H1 (cell line): Measurements from ENCODE around the gene CAPN14. TPM values are rescaled to one million over a fixed set of nuclear protein-coding genes. Genes with fewer than 3 reads are reported as not detected.
A peak's percentile ranks its signal among the peaks of the same experiment; 100 is the strongest.

Experiments used
- CTCF ChIA-PET: fragments of 300-600 bp; sonication (Branson Sonifier 250); formaldehyde crosslinking; loops from one replicate; lab custom pipeline; 2021; ENCODE audit not compliant: partially characterized antibody; lab: Charles Lee
- POLR2A ChIA-PET: fragments of 300-600 bp; sonication (Branson Sonifier 250); formaldehyde crosslinking; loops from one replicate; lab custom pipeline; 2021; ENCODE audit warnings: inconsistent platforms; ENCODE audit not compliant: partially characterized antibody; lab: Charles Lee
- DNase-seq, 2 experiments: peaks; one replicate each; pipeline versions ENCODE4 v3.0.0 to v3.0.0-alpha.2; 2010 to 2022; ENCODE audit warnings: low spot score in 2 of 2, low read depth in 1 of 2, mixed read lengths in 1 of 2
- FAIRE-seq: peaks from 2 replicates; lab custom pipeline; 2011; peaks lifted over from hg19 to GRCh38; lab: Jason Lieb, UNC
- H2AFZ ChIP-seq: 2 replicates; pipeline ENCODE4 v1.8.1; 2012; ENCODE audit warnings: low read length, inconsistent platforms
- H2AK5ac ChIP-seq: 2 replicates; pipeline ENCODE4 v1.6.1; 2013; ENCODE audit warnings: low read depth, low read length
- H2BK120ac ChIP-seq: replicated peaks from 2 replicates; pipeline ENCODE3; 2013; ENCODE audit warnings: low read depth, low read length, inconsistent platforms
- H2BK12ac ChIP-seq: 2 replicates; pipeline ENCODE4 v1.6.1; 2013; ENCODE audit warnings: low read depth, low read length
- H2BK15ac ChIP-seq: 2 replicates; pipeline ENCODE4 v1.6.1; 2013; ENCODE audit warnings: low read length
- H2BK20ac ChIP-seq: 2 replicates; pipeline ENCODE4 v1.6.1; 2013; ENCODE audit warnings: low read length
- H2BK5ac ChIP-seq: 2 replicates; pipeline ENCODE4 v1.6.1; 2013; ENCODE audit warnings: low read depth, low read length
- H3K14ac ChIP-seq: 2 replicates; pipeline ENCODE4 v1.6.1; 2013; ENCODE audit warnings: inconsistent platforms; ENCODE audit not compliant: insufficient read length
- H3K18ac ChIP-seq: 2 replicates; pipeline ENCODE4 v1.6.1; 2013; ENCODE audit warnings: low read length; ENCODE audit errors: extremely low read depth
- H3K23ac ChIP-seq: 2 replicates; pipeline ENCODE4 v1.6.1; 2013; ENCODE audit warnings: inconsistent platforms; ENCODE audit not compliant: insufficient read length
- H3K23me2 ChIP-seq: 2 replicates; pipeline ENCODE4 v1.6.1; 2013; ENCODE audit warnings: low read depth, low read length
- H3K27ac ChIP-seq: 2 replicates; pipeline ENCODE4 v1.6.1; 2011; ENCODE audit warnings: low read depth, low read length, inconsistent platforms
- H3K27me3 ChIP-seq, 4 experiments: replicated peaks in 1 of 4; 1 replicate in 1 of 4; 2 replicates in 3 of 4; pipeline versions ENCODE4 v1.6.1 to v1.8.1; 2011 to 2013; ENCODE audit warnings: low read length in 3 of 4, mild to moderate bottlenecking in 3 of 4, inconsistent platforms in 2 of 4, mixed read lengths in 2 of 4, moderate library complexity in 1 of 4; ENCODE audit not compliant: control insufficient read depth in 3 of 4, insufficient read depth in 3 of 4; ENCODE audit errors: extremely low read depth in 1 of 4
- H3K36me3 ChIP-seq, 4 experiments: 2 replicates each; pipeline versions ENCODE4 v1.6.1 to v1.8.1; 2011 to 2013; ENCODE audit warnings: mild to moderate bottlenecking in 4 of 4, low read length in 3 of 4, moderate library complexity in 2 of 4, control low read depth in 1 of 4, inconsistent platforms in 1 of 4; ENCODE audit not compliant: insufficient read depth in 4 of 4, control insufficient read depth in 2 of 4
- H3K4ac ChIP-seq: replicated peaks from 2 replicates; pipeline ENCODE3; 2013; ENCODE audit warnings: low read length, low read depth, mixed read lengths, inconsistent platforms; ENCODE audit not compliant: insufficient read length
- H3K4me1 ChIP-seq, 4 experiments: replicated peaks in 1 of 4; 1 replicate in 1 of 4; 2 replicates in 3 of 4; pipeline versions ENCODE4 v1.6.1 to v1.8.1; 2011 to 2013; ENCODE audit warnings: low read length in 3 of 4, inconsistent platforms in 2 of 4, mixed read lengths in 1 of 4; ENCODE audit not compliant: insufficient read depth in 4 of 4, control insufficient read depth in 3 of 4
- H3K4me2 ChIP-seq, 2 experiments: 2 replicates each; pipeline versions ENCODE4 v1.6.1 to v1.8.1; 2011 to 2013; ENCODE audit warnings: low read depth in 2 of 2, low read length in 2 of 2, control low read depth in 1 of 2, inconsistent platforms in 1 of 2, mild to moderate bottlenecking in 1 of 2; ENCODE audit not compliant: insufficient read depth in 1 of 2
- H3K4me3 ChIP-seq, 4 experiments: fragments of 200-600, 300-600 bp in 1 of 4; sonication (generic), shearing (Covaris generic), sonication (Bioruptor Twin) in 1 of 4; 2 replicates each; pipeline versions ENCODE4 v1.5.1 to v1.8.1; 2011 to 2016; ENCODE audit warnings: low read length in 4 of 4, low read depth in 3 of 4, control low read depth in 2 of 4, inconsistent platforms in 2 of 4, mild to moderate bottlenecking in 2 of 4, mixed read lengths in 1 of 4, moderate library complexity in 1 of 4; ENCODE audit not compliant: insufficient read depth in 2 of 4; ENCODE audit errors: extremely low read depth in 1 of 4
- H3K56ac ChIP-seq: replicated peaks from 2 replicates; pipeline ENCODE3; 2013; ENCODE audit warnings: low read depth, mild to moderate bottlenecking, mixed read lengths, low read length, inconsistent platforms; ENCODE audit not compliant: insufficient read length
- H3K79me1 ChIP-seq: 2 replicates; pipeline ENCODE4 v1.6.1; 2013; ENCODE audit warnings: low read depth, low read length, control low read depth
- H3K79me2 ChIP-seq, 2 experiments: 2 replicates each; pipeline versions ENCODE4 v1.6.1 to v1.8.1; 2012 to 2013; ENCODE audit warnings: low read length in 2 of 2, mild to moderate bottlenecking in 2 of 2, inconsistent platforms in 1 of 2; ENCODE audit not compliant: insufficient read depth in 2 of 2, control insufficient read depth in 1 of 2
- H3K9ac ChIP-seq, 4 experiments: replicated peaks in 1 of 4; 1 replicate in 1 of 4; 2 replicates in 3 of 4; pipeline versions ENCODE4 v1.6.1 to v1.8.1; 2011 to 2013; ENCODE audit warnings: low read depth in 3 of 4, low read length in 3 of 4, control low read depth in 2 of 4, mild to moderate bottlenecking in 2 of 4, moderate library complexity in 2 of 4, inconsistent platforms in 1 of 4; ENCODE audit errors: extremely low read depth in 1 of 4
- H3K9me3 ChIP-seq, 2 experiments: 2 replicates each; pipeline versions ENCODE4 v1.6.1 to v1.8.1; 2012 to 2013; ENCODE audit warnings: mild to moderate bottlenecking in 2 of 2, moderate library complexity in 2 of 2, control low read depth in 1 of 2, inconsistent platforms in 1 of 2, low read depth in 1 of 2, low read length in 1 of 2, mixed read lengths in 1 of 2; ENCODE audit not compliant: insufficient read depth in 2 of 2
- H4K20me1 ChIP-seq, 2 experiments: replicated peaks in 1 of 2; 2 replicates each; pipeline versions ENCODE3 to v1.8.1; 2011 to 2013; ENCODE audit warnings: inconsistent platforms in 2 of 2, low read length in 2 of 2, mild to moderate bottlenecking in 1 of 2; ENCODE audit not compliant: insufficient read depth in 2 of 2, control insufficient read depth in 1 of 2
- H4K5ac ChIP-seq: 2 replicates; pipeline ENCODE4 v1.6.1; 2013; ENCODE audit warnings: low read length, low read depth, mixed read lengths, inconsistent platforms; ENCODE audit not compliant: insufficient read length
- H4K8ac ChIP-seq: 2 replicates; pipeline ENCODE4 v1.8.0; 2013; ENCODE audit warnings: mild to moderate bottlenecking, moderate library complexity, low read length, inconsistent platforms; ENCODE audit not compliant: insufficient read depth; ENCODE audit errors: extremely low read depth
- H4K91ac ChIP-seq: replicated peaks from 2 replicates; pipeline ENCODE3; 2013; ENCODE audit warnings: low read length, mixed read lengths, inconsistent platforms; ENCODE audit not compliant: insufficient read length
- JUN ChIP-seq: IDR thresholded peaks from 2 replicates; pipeline ENCODE4 v1.6.1; 2011; ENCODE audit warnings: low read depth, mild to moderate bottlenecking, improper control_type of control experiment, low read length
- MAFK ChIP-seq: IDR thresholded peaks from 2 replicates; pipeline ENCODE4 v1.6.1; 2012; ENCODE audit warnings: low read depth, mild to moderate bottlenecking, improper control_type of control experiment, low read length
- TAF1 ChIP-seq: IDR thresholded peaks from 2 replicates; pipeline ENCODE4 v1.6.1; 2011; ENCODE audit warnings: mild to moderate bottlenecking, low read depth, low read length
- WGBS, 2 experiments: shearing (Covaris generic) in 1 of 2; methylation state at CpG; one replicate each; pipeline versions ENCODE4 v1.1.6 to v1.1.7; 2013 to 2015; ENCODE audit warnings: low lambda C conversion rate in 2 of 2, mixed read lengths in 2 of 2, inconsistent platforms in 1 of 2, low coverage in 1 of 2, missing lambda C conversion rate in 1 of 2; ENCODE audit not compliant: insufficient replicate concordance in 2 of 2, insufficient coverage in 1 of 2, insufficient read length in 1 of 2; ENCODE audit errors: extremely low coverage in 1 of 2, missing lambda C conversion rate in 1 of 2; 5-methylcytosine and 5-hydroxymethylcytosine counted together
- polyA plus RNA-seq, 7 experiments: library from polyadenylated mRNA; depleted of rRNA in 3 of 7; stranded (reverse) in 5 of 7; unstranded in 2 of 7; fragments of >200 nt in 5 of 7; fragments of 200-250 nt in 2 of 7; gene quantifications; 1 replicate in 5 of 7; 2 replicates in 1 of 7; 4 replicates in 1 of 7; pipeline versions ENCODE4 v1.2.1 to v1.2.3, GENCODE V29; 2011 to 2013; ENCODE audit warnings: missing spikeins in 2 of 7, mixed read lengths in 2 of 7
- total RNA-seq: library from RNA; stranded (reverse); fragmentation: NEBNext Ultra II Directional; extraction: Animal tissue kit (Norgen Biotek cat#: 25700); gene quantifications from 2 replicates; pipeline ENCODE4 v1.2.1, GENCODE V29; 2021
- TF ChIP-seq, protein P1 (sequence below), 3 experiments: IDR thresholded peaks; 1 replicate in 2 of 3; 2 replicates in 1 of 3; pipeline versions ENCODE4 v1.5.1 to v1.6.1; 2011; ENCODE audit warnings: low read length in 3 of 3, mild to moderate bottlenecking in 3 of 3, inconsistent platforms in 2 of 3, low read depth in 1 of 3, moderate library complexity in 1 of 3; ENCODE audit not compliant: insufficient read depth in 1 of 3; ENCODE audit errors: control extremely low read depth in 1 of 3

Gene CAPN14
- total and polyA plus RNA-seq, 2 of the 8 experiments (the other 6 are each of a cell fraction or from before 2014, with no cell fraction given), result 0.07 TPM; not detected in 1

DNA sequence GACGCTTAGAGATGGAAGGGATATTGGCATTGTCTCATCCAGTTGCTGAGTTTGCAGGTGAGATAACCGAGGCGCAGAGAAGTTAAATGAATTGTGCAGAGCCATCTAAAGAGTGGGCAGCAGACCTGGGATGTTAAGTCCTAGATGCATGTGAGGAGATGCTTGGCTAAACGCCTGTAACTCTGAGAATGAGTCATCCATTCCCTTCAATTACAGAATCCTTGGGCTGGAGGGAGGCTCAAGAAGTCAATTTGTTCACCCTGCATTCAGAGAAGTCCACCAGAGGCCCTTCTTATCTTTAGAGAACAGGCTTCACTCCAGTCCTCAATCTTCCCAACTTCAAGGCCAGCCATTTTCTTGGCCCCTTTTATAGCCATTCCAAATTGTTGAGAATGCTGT lies 18.2 kb upstream of the CAPN14 start:
- Histone ChIP-seq H2BK20ac (no peak overlapping the region), H3K23ac (no peak overlapping the region), H2BK15ac (no peak overlapping the region), H3K23me2 (peaks cover 5% of the 10 kb centered on the region; the same call in 1 of the 2 replicates), H4K20me1 (peaks cover 0 to 1% of the 10 kb centered on the region in 2 experiments), H3K36me3 (no peaks in the 10 kb centered on the region), H2AK5ac (no peak overlapping the region), H4K8ac (no peak overlapping the region), H3K27ac (no peak overlapping the region), H3K79me2 (no peaks in the 10 kb centered on the region), H3K56ac (no peak overlapping the region), H2BK120ac (no peak overlapping the region), H3K9ac (no peak overlapping the region), H2AFZ (no peak overlapping the region), H3K4me3 (no peak overlapping the region), H4K91ac (no peak overlapping the region), H2BK12ac (no peak overlapping the region), H3K4me1 (peaks cover 4 to 6% (median 4%) of the 10 kb centered on the region in 4 experiments; a peak in 5 of 7 replicates), H4K5ac (no peak overlapping the region), H3K79me1 (no peaks in the 10 kb centered on the region), H3K27me3 (peaks cover 0 to 8% (median 5%) of the 10 kb centered on the region in 4 experiments; a peak in 4 of 7 replicates), H3K9me3 (no peaks in the 10 kb centered on the region), H3K18ac (no peak overlapping the region), H3K14ac (no peak overlapping the region), H3K4me2 (peak overlapping the region; percentile 88 to 91; a peak in 2 of 4 replicates), H2BK5ac (no peak overlapping the region), H3K4ac (no peak overlapping the region)
- WGBS, 2 experiments, result 88% methylated on average over 4 of the region's 4 CpGs; no CpG with 5 or more reads in 1 of the 2 experiments
- no peak for TF ChIP-seq MAFK
- no peak for TF ChIP-seq TAF1
- TF ChIP-seq, protein P1, sequence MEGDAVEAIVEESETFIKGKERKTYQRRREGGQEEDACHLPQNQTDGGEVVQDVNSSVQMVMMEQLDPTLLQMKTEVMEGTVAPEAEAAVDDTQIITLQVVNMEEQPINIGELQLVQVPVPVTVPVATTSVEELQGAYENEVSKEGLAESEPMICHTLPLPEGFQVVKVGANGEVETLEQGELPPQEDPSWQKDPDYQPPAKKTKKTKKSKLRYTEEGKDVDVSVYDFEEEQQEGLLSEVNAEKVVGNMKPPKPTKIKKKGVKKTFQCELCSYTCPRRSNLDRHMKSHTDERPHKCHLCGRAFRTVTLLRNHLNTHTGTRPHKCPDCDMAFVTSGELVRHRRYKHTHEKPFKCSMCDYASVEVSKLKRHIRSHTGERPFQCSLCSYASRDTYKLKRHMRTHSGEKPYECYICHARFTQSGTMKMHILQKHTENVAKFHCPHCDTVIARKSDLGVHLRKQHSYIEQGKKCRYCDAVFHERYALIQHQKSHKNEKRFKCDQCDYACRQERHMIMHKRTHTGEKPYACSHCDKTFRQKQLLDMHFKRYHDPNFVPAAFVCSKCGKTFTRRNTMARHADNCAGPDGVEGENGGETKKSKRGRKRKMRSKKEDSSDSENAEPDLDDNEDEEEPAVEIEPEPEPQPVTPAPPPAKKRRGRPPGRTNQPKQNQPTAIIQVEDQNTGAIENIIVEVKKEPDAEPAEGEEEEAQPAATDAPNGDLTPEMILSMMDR (IDR thresholded peaks at IDR 0.05; ENCODE audit: control extremely low read depth in 1 of 3, insufficient read depth in 1 of 3, low read depth in 1 of 3, low read length in 3 of 3), result no peak
- no peak for TF ChIP-seq JUN
- ChIA-PET CTCF (interaction anchor here (0.6 to 3.3 kb wide), 2 partner anchors 84 to 98 kb away, joined by 3 to 30 read pairs; no protein-coding TSS in a partner anchor), POLR2A (interaction anchor here (1.9 kb wide), 1 partner anchor 20 kb away, joined by 10 read pairs; no protein-coding TSS in a partner anchor)
- DNase-seq (peak in 1 of 2 experiments; percentile 22), FAIRE-seq (no peak)
